Kidney glomerular epithelial cell (primary cell): ENCODE results near the gene SLC7A5.
"Not testable (repeated sequence)": the region's sequence is repeated elsewhere in the genome, so short reads cannot be mapped to it uniquely, and the experiment has no call there.

Experiments used
- DNase-seq: peaks from one replicate; lab custom pipeline; 2025; lab: John Stamatoyannopoulos, UW

The SLC7A5 gene

GRCh38 chr16:87861300-87862099 lies 7.8 kb downstream of the SLC7A5 start:
- not testable (repeated sequence) for DNase-seq

GRCh38 chr16:87860553-87861299 lies 8.6 kb downstream of the SLC7A5 start:
- DNase-seq: peak; percentile 43

GRCh38 chr16:87858151-87858993 lies 10.9 kb downstream of the SLC7A5 start:
- not testable (repeated sequence) for DNase-seq

GRCh38 chr16:87856791-87857228 lies 12.5 kb downstream of the SLC7A5 start:
- no peak for DNase-seq

DNA sequence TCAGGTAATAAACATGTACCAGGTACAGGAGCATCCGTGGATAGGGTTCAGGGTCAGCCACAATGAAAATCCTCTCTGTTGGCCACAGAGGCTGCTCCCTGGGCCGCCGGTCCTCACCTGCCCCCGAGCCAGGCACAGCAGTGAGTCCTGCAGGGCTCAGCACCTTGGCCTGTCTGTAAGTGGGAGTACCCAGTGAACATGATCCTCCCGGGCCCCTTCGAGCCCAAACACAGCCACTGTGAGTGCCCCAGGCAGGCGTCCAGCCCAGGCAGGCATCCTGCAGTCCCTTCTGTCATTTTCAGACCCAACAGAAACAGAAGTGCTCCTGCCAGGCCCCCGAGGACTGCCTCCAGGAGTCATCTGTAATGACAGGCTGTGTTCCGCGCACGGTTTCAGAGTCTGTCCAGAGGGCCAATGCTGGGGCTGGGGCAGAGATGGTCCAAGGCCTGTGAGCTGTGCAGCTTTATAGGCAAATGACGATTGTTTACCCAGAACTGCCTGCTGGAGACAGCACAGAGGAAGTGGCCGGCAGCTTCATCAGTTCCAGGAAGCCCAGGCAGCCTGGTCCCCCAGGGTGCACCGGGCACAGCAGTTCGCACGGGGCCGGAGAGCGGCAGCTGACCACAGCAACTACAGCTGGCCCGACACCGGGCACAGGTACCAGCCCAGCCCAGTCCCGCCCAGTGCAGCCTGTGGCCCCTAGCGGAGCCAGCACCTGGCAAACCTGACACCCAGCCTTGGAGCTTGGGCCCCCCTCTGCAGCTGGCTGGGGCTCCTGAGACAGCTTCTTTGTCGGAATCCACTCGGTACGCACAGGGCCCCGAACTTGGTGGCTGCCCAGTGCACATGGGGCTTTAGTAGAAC lies 13.2 kb downstream of the SLC7A5 start:
- no peak for DNase-seq

DNA sequence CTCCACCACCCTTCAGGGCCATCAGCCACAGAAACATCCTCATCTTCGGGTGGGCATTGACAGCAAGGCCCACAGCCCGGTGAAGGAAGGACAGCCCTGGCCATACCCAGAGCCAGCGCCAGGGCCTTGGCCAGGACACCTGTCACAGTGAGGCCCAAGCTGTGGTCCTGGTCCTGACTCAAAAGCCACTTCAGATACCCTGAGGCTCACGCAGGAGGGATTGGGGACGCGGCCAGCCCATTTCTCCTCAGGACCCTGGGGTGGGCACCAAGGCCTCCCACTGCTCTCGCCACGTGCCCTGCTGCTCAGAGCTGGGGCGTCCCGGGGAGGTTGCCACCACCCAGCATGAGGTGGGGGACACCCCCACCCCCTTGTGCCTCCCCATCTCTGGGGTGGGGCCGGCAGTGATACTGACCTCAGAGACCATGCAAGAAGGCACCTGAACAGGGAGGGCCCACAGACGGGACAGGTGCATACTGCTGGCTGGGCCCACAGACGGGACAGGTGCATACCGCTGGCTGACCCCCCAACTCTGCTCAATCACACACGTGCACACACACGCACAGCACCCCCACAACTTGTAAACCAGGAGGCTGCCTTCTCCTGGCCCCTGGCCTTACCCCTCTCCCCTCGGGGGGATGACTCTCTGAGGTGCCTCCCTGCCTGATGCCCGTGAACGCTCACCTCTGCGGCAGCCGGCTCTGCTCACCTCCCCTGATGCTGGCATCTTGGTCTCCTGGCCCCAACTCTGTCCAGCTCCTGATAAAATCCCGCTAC lies 14.2 kb downstream of the SLC7A5 start:
- DNase-seq: no peak

DNA sequence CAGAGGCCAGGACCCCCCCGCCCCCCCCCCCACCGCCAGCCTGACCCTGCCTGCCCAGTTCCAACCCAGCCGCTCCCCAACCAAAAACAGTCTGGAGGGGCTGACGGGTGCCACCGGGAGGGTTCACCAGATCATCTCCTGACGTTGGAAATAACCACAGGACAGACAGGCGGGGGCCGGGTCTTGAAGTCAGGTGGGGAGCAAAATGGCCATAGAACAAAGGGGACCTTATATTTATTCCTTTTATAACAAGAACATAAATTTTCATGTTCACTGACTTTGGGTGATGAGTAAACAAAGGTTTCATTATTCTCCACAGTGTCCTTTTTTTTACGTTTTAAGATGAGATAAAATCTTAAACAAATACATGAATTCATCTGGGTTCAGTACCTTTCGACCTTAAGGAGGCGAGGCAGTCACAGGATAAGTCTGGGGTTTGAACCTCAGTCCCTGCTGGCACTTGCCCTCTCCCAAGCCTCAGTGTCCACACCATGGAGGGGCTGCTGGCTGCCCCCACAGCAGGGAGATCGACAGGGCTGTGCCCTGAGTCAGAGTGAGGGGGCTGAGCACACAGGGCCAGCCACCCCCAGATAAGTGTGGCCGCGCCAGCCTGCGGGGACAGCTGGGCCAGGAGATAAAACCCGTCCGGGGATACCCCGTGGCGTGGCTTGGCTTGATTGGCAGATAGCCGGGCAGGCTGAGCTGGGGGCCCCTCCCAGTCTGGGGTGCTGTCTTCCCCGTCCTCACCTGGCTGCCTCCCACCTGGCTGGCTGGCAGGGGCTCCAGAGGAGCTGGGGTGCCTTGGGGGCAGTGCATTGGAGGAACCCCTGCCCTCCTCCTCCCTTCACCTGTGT lies 15.0 kb downstream of the SLC7A5 start:
- no peak for DNase-seq

- peak; percentile 61 for DNase-seq
Measured at GRCh38 chr16:87853411-87854052, 15.8 kb downstream of the SLC7A5 start.

- DNase-seq: no peak
Measured at GRCh38 chr16:87851601-87852000, 17.7 kb downstream of the SLC7A5 start.

DNA sequence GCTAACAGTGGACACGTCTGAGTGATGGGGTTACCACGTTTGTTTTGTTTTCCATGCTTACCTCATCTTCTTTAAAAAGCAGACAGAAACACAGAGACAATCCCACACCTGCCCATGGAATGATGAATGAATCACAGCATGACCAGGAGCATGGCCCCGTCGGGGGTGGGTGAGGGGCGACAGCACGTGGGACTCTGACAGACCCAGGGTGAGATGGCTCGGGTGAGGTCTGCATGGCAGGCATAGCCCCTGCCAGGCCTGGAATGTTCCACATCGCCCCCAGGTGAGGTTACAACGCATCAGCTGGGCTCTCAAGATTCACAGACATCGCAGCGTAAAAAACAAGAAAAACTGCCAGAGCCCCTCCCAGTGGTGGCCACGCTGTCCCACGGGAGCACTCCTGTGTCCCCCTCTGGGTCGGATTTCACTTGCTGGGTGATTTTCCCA lies 18.1 kb downstream of the SLC7A5 start:
- peak; percentile 38 for DNase-seq

DNA sequence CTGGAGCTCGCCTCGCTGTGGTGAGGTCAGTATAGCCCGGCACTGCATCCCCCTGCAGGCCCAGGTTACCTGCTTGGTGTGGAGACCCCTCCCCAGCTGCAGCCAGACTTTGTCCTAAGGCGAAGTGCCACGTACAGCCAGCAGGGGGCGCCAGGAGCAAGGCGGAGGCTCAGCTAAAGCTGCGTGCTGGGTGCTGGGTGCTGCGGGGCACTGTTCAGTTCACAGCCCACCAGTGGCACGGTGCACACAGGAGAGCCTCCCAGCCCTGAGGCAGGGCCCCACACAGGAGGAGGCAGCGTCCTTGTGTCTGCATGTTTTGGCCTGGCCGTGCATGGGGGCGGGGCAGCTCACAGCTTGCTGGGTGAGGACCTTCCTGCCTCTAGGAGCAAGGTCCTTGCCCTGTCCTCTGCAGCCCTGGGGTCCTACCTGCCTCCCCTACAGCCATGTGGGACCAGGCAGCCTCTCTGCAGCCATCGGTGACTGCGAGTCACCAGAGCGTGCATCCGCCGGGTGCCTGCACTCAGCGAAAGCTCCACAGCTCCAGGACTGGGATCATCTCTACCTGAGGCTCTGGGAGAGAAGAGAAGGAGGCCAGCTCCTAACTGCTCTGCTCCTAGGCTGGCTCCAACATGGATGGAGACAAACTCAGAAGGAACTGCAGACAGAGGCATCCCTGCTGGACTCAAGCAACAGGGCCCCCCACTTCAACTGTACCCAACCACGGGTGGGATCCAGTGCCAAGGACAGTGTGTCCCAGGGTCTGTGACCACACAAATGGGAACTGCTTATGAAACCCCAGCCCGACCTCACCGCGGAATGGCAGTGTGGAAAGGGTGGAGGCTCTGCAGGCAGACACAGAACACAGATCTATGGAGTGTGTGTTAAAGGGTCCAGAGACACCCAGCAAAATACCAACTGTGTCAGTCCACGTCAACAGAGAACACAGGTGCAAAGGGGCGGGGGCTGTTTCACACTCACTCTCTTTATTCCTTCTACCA lies 19.0 kb downstream of the SLC7A5 start:
- DNase-seq: peak; percentile 8

- no peak for DNase-seq
Measured at GRCh38 chr16:87849419-87850008, 19.8 kb downstream of the SLC7A5 start.

GRCh38 chr16:87848676-87849345 lies 20.5 kb downstream of the SLC7A5 start:
- no peak for DNase-seq

DNA sequence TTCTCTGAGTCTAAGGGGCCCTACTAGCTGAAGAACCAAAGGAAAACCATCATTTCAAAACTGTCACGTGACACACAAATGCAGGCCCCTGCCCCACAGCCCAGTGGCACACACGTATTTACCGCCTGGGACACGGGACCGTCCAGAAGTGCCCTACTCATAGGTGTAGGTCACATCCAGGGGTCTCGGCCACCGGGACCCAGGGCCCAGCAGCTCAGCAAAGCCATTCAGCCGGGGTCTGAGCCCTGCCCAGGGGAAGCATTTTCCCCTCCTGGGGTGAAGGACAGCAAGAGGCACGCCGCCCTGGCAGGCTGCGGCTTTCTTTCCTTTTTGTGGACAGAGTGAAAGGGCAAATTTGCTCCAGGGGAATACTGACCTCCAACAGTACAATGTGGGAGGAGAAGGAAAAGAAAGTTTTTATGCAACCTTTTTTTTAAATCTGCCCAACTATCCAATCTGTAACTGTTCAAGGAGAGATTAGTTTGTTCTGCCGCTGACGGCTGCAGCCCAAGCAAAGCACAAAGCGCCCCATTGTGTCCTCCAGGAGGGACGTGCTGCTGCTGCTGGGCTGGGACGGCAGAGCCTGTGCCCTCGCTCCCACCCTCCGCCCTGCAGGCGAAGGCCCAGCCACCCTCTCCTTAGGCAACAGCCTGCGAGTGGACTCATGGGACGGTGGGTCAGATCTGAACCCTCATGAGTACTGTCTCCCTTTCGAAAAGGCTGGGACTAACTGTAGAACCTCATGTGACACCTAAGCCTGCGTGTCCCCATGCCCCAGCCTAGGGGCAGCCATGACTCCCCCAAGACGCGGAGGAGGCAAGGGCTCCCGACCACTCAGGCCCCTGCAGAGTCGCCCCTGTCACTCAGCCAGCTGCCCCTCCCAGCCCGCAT lies 21.3 kb downstream of the SLC7A5 start:
- DNase-seq: no peak

DNA sequence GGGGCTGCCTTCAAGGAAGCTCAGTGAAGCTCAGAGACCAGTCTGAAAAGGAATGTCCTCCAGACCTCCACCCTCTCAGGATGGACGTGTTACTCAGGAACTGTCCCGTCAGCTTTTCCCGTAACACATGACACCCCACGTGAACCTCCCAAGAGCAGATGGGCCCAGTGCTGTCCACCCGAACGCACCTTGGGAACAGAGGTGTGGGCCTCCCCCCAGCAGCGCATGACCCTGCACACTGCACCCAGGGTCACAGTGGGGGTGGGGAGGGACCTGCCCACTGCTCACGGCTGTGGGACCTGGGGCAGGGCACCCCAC lies 21.9 kb downstream of the SLC7A5 start:
- no peak for DNase-seq
